Lung (tissue), 12 donors: ENCODE results near the gene LYPD1. TPM values are rescaled to one million over a fixed set of nuclear protein-coding genes. Genes with fewer than 3 reads are reported as not detected.
A peak's percentile ranks its signal among the peaks of the same experiment; 100 is the strongest.

Experiments used
- ATAC-seq: fragments of 200-7000 bp; cut with Tn5 transposase; one replicate; pipeline ENCODE4 v1.9.1; 2020; ENCODE audit warnings: moderate number of reproducible peaks; ENCODE audit not compliant: insufficient read depth, low FRiP score
- DNase-seq, 3 donors: peaks; one replicate each; pipeline ENCODE4 v3.0.0-alpha.2; 2013 to 2017
- H3K27ac ChIP-seq, 2 donors: one replicate each; pipeline ENCODE4 v1.5.1; 2013; ENCODE audit warnings: mild to moderate bottlenecking in 2 of 2, moderate library complexity in 2 of 2, control low read depth in 1 of 2, inconsistent platforms in 1 of 2, low read depth in 1 of 2, low read length in 1 of 2
- H3K27me3 ChIP-seq, 3 donors: one replicate each; pipeline ENCODE4 v1.5.1; 2013; ENCODE audit warnings: low read length in 2 of 3; ENCODE audit not compliant: control insufficient read depth in 3 of 3, insufficient read depth in 3 of 3
- H3K36me3 ChIP-seq, 4 donors: one replicate each; pipeline ENCODE4 v1.5.1; 2013; ENCODE audit warnings: low read length in 4 of 4, mild to moderate bottlenecking in 1 of 4, moderate library complexity in 1 of 4; ENCODE audit not compliant: control insufficient read depth in 4 of 4, insufficient read depth in 4 of 4
- H3K4me1 ChIP-seq, 5 donors: one replicate each; pipeline ENCODE4 v1.5.1; 2013; ENCODE audit warnings: low read length in 5 of 5, mild to moderate bottlenecking in 2 of 5, moderate library complexity in 1 of 5; ENCODE audit not compliant: control insufficient read depth in 5 of 5, insufficient read depth in 5 of 5
- H3K4me3 ChIP-seq: one replicate; pipeline ENCODE4 v1.5.1; 2013; ENCODE audit warnings: mild to moderate bottlenecking, control low read depth, moderate library complexity
- H3K9ac ChIP-seq, 2 donors: one replicate each; pipeline ENCODE4 v1.5.1; 2013; ENCODE audit warnings: low read length in 2 of 2, control low read depth in 1 of 2; ENCODE audit not compliant: insufficient read depth in 1 of 2
- H3K9me3 ChIP-seq, 4 donors: one replicate each; pipeline ENCODE4 v1.5.1; 2013; ENCODE audit warnings: low read length in 3 of 4, mild to moderate bottlenecking in 1 of 4, moderate library complexity in 1 of 4; ENCODE audit not compliant: control insufficient read depth in 4 of 4, insufficient read depth in 3 of 4
- CTCF ChIP-seq: IDR thresholded peaks from 2 replicates; pipeline ENCODE4 v1.5.1; 2012; ENCODE audit warnings: mild to moderate bottlenecking; ENCODE audit errors: control extremely low read depth, extremely low read depth
- WGBS, 2 donors: extraction: QIAGEN DNeasy Blood & Tissue Kit; methylation state at CpG; one replicate each; pipeline ENCODE4 v1.1.7; 2013; 5-methylcytosine and 5-hydroxymethylcytosine counted together
- polyA plus RNA-seq, 2 donors: library from polyadenylated mRNA; stranded (reverse); fragments of 200-250 nt; gene quantifications; one replicate each; pipeline ENCODE4 v1.2.1, GENCODE V29; 2013
- total RNA-seq, 2 donors: library from RNA; depleted of rRNA in 1 of 2; stranded (reverse); fragments of >200 nt in 1 of 2; gene quantifications; one replicate each; pipeline ENCODE4 v1.2.1, GENCODE V29; 2014 to 2021
- donor health status: control.
- donor health status: control.
- donor health status: Bipolar disorder and iron deficiency.
- donor health status: healthy.
- donor health status: DM: yes; HTN: yes; CAD: no.

The LYPD1 gene
- total and polyA plus RNA-seq, 4 donors, result 0.28 to 6.6 (median 3.4) TPM

- WGBS, 2 donors, result 2 to 9% methylated on average over 43 to 44 of the region's 44 CpGs
- Histone ChIP-seq H3K9me3 (peaks cover 0 to 2% (median 0%) of the 10 kb centered on the region in 4 donors), H3K27me3 (peaks cover 0 to 51% (median 47%) of the 10 kb centered on the region in 3 donors), H3K27ac (no peak overlapping the region), H3K36me3 (no peaks in the 10 kb centered on the region), H3K4me3 (peak overlapping the region; percentile 42), H3K4me1 (peaks cover 0 to 36% (median 8%) of the 10 kb centered on the region in 5 donors), H3K9ac (no peak overlapping the region)
- DNase-seq (peak in 2 of 3 donors; percentile 19 to 24), ATAC-seq (peak; percentile 24)
- TF ChIP-seq CTCF, result no peak
These were observed 618 bp upstream of the LYPD1 start for GRCh38 chr2:132670496-132671150.

DNA sequence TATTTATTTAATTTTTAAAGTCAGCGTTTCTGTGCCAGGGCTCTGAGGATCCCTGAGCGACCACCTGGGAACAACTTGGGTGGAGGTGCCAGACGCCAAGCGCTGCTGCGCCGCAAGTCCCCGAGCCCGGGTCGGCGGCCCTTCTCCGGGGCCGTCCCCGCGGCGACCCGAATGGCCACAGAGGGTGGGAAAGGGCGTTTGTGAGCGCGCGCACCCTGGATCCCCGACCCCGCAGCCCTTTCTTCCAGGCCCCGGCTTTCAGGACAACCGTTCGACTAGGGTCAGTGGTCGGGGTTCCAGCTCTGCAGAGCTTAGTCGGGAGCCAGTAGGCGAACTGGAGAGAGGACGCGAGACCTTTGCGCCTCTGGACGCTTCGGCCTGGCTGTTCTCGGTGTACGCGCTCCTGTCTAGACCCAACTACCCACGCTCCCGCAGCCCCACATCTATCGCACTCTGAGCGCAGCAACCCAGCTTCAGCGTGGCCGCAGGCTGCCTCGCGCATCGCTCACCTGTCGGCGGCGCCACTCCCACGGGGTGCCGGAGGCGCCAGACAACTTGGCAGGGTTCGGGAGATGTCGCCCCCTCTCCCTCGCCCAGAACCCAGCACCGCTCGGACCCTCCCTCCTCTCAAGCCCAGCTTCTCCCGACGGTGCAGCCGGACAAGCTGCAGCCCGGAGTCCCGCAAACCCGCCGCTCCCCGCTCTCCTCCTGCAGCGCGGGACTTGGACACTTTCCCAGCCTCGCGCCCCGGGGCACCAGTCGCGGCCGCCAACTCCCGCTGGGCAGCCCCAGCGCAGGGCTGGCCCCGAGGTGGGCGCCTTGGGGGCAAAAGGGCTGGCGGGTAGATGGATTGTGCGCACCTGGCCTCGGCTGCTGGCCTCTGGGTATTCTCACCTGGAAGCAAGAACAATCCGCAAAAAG is 758 bp downstream of the LYPD1 start:
- Histone ChIP-seq H3K9ac (no peak overlapping the region), H3K27me3 (peaks cover 0 to 51% (median 47%) of the 10 kb centered on the region in 3 donors), H3K9me3 (peaks cover 0 to 2% (median 0%) of the 10 kb centered on the region in 4 donors), H3K4me3 (peak overlapping the region; percentile 42), H3K36me3 (no peaks in the 10 kb centered on the region), H3K4me1 (peaks cover 0 to 36% (median 8%) of the 10 kb centered on the region in 5 donors), H3K27ac (no peak overlapping the region)
- no peak for ATAC-seq
- WGBS, 2 donors, result 2% methylated on average over 74 to 80 of the region's 80 CpGs
- DNase-seq, result peak in 2 of 3 donors; percentile 14 to 18
- no peak for TF ChIP-seq CTCF

DNA sequence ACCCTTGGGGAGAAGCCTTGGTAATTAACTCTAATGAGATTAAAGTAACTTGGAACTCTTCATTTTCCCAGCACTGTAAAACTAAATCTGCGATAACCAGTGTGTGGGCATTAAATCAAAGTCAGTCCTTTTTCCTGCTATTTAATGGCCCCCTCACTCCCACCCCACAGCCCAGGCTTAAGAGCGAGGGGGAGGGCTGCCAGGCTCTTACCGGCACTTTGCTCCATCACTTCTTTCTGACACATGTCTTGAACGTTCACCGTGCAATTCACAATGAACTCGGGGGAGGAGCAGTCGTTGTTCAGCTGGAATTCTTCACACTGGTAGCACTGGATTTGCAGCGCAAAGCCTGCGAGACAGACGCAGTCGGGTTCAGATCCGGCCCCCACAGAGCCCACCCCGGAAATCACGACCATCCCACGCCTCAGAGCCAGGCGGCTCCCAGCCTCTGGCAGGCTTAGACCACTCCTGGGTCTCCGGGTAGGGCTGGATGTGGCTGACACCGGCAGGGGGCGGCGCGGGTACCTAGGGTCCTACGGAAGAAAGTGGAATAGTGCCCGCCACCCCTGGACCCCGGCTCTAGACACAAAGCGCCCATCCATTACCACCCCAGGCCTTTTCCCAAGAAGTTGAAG is 1.7 kb downstream of the LYPD1 start:
- DNase-seq, result peak in 2 of 3 donors; percentile 25 to 26
- Histone ChIP-seq H3K9me3 (peaks cover 0 to 2% (median 0%) of the 10 kb centered on the region in 4 donors), H3K9ac (no peak overlapping the region), H3K4me1 (peaks cover 0 to 36% (median 8%) of the 10 kb centered on the region in 5 donors), H3K27ac (no peak overlapping the region), H3K36me3 (no peaks in the 10 kb centered on the region), H3K4me3 (no peak overlapping the region), H3K27me3 (peaks cover 0 to 51% (median 45%) of the 10 kb centered on the region in 3 donors)
- TF ChIP-seq CTCF, result no peak
- 6 to 10% methylated on average over 25 of the region's 25 CpGs for WGBS, 2 donors
- ATAC-seq, result no peak
